ENCODE data around the gene TCF15. TPM values are rescaled to one million over a fixed set of nuclear protein-coding genes. Genes with fewer than 3 reads are reported as not detected.
A peak's percentile ranks its signal among the peaks of the same experiment; 100 is the strongest.

Gene TCF15
- total and polyA plus RNA-seq, 2 of the 8 experiments (the other 6 are each of a cell fraction or from before 2014, with no cell fraction given) = 3.7 to 6.9 TPM

DNA sequence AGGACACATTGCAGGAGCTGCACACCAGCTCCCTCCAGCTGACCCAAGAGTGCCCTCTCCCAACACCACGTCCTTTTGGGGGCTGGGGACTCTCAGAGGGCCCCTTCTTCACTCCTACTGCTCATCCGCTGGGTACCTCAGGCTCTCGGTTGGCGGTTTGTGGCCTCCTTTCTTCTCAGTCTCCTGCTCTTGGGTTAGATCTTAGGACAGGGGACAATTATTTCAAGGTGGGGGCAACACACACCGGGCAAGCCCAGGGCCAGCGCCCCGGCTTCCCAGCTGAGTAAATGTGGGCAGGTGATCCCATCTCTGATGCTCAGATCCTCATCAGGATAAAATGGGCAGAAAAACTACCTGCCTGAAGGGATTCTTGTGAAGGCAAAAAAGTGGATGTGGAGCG is 1.1 kb downstream of the TCF15 start:
- H3K23ac ChIP-seq (ENCODE audit: insufficient read length) = no peak overlapping the region
- H3K23me2 ChIP-seq (ENCODE audit: low read depth, low read length) = peaks cover 5% of the 10 kb centered on the region; the same call in 1 of the 2 replicates
- CTCF ChIA-PET (ENCODE audit: partially characterized antibody) = interaction anchor here (1.3 to 3.2 kb wide), 3 partner anchors 14 to 38 kb away, joined by 3 to 14 read pairs (median 4); no protein-coding TSS in a partner anchor
- WGBS, 2 experiments (ENCODE audit: extremely low coverage in 1 of 2, insufficient coverage in 1 of 2, insufficient read length in 1 of 2, insufficient replicate concordance in 2 of 2, low coverage in 1 of 2, low lambda C conversion rate in 2 of 2, missing lambda C conversion rate in 1 of 2) = 67% methylated on average over 8 of the region's 8 CpGs; no CpG with 5 or more reads in 1 of the 2 experiments
- H2BK120ac ChIP-seq (replicated peaks; ENCODE audit: low read depth, low read length) = no peak overlapping the region
- no peak overlapping the region for H4K8ac ChIP-seq (ENCODE audit: extremely low read depth, insufficient read depth, low read length)
- no peaks in the 10 kb centered on the region for H3K9me3 ChIP-seq (ENCODE audit: insufficient read depth in 2 of 2, low read depth in 1 of 2, low read length in 1 of 2)
- H3K4me2 ChIP-seq (ENCODE audit: insufficient read depth in 1 of 2, low read depth in 2 of 2, low read length in 2 of 2) = peak overlapping the region; percentile 73 to 96
- H2BK20ac ChIP-seq (ENCODE audit: low read length) = no peak overlapping the region
- H3K9ac ChIP-seq (replicated peaks in 1 of 4; ENCODE audit: extremely low read depth in 1 of 4, low read depth in 3 of 4, low read length in 3 of 4) = no peak overlapping the region; a peak in 1 of 7 replicates
- no peak overlapping the region for H3K56ac ChIP-seq (replicated peaks; ENCODE audit: insufficient read length, low read depth, low read length)
- H2BK5ac ChIP-seq (ENCODE audit: low read depth, low read length) = no peak overlapping the region
- DNase-seq (ENCODE audit: low read depth in 1 of 2, low spot score in 2 of 2) (no peak), FAIRE-seq (no peak)
- no peak overlapping the region; the same call in 1 of the 2 replicates for H3K18ac ChIP-seq (ENCODE audit: extremely low read depth, low read length)
- H2BK12ac ChIP-seq (ENCODE audit: low read depth, low read length) = no peak overlapping the region
- POLR2A ChIA-PET (ENCODE audit: partially characterized antibody) = no interaction called here
- H3K79me1 ChIP-seq (ENCODE audit: low read depth, low read length) = no peaks in the 10 kb centered on the region
- no peaks in the 10 kb centered on the region; a peak in 1 of 8 replicates for H3K36me3 ChIP-seq (ENCODE audit: control insufficient read depth in 2 of 4, insufficient read depth in 4 of 4, low read length in 3 of 4)
- H4K5ac ChIP-seq (ENCODE audit: insufficient read length, low read depth, low read length) = no peak overlapping the region
- H3K27ac ChIP-seq (ENCODE audit: low read depth, low read length) = no peak overlapping the region
- no peak overlapping the region for H3K4ac ChIP-seq (replicated peaks; ENCODE audit: insufficient read length, low read depth, low read length)
- H3K14ac ChIP-seq (ENCODE audit: insufficient read length) = no peak overlapping the region
- no peak overlapping the region for H4K91ac ChIP-seq (replicated peaks; ENCODE audit: insufficient read length, low read length)
- peaks cover 0 to 19% (median 13%) of the 10 kb centered on the region in 4 experiments; a peak in 6 of 7 replicates for H3K4me1 ChIP-seq (replicated peaks in 1 of 4; ENCODE audit: control insufficient read depth in 3 of 4, insufficient read depth in 4 of 4, low read length in 3 of 4)
- peak overlapping the region; percentile 31 to 68 (median 41) for H3K4me3 ChIP-seq (ENCODE audit: extremely low read depth in 1 of 4, insufficient read depth in 2 of 4, low read depth in 3 of 4, low read length in 4 of 4)
- no peak overlapping the region for H2AK5ac ChIP-seq (ENCODE audit: low read depth, low read length)
- TF ChIP-seq ATF3 (IDR thresholded peaks at IDR 0.05; ENCODE audit: insufficient read depth, low read depth, low read length) (no peak), SIX5 (IDR thresholded peaks at IDR 0.05; ENCODE audit: low read depth, low read length) (no peak), SIN3A (conservative IDR thresholded peaks at IDR 0.05 in 1 of 2, IDR thresholded peaks at IDR 0.05 in 1 of 2; ENCODE audit: low read depth in 1 of 2, low read length in 2 of 2) (no peak), SP1 (IDR thresholded peaks at IDR 0.05; ENCODE audit: low read depth, low read length) (no peak)
- no peaks in the 10 kb centered on the region; a peak in 1 of 4 replicates for H3K79me2 ChIP-seq (ENCODE audit: control insufficient read depth in 1 of 2, insufficient read depth in 2 of 2, low read length in 2 of 2)
- H2AFZ ChIP-seq (ENCODE audit: low read length) = no peak overlapping the region
- H3K27me3 ChIP-seq (replicated peaks in 1 of 4; ENCODE audit: control insufficient read depth in 3 of 4, extremely low read depth in 1 of 4, insufficient read depth in 3 of 4, low read length in 3 of 4) = peaks cover 7 to 28% (median 26%) of the 10 kb centered on the region in 4 experiments
- no peak overlapping the region for H2BK15ac ChIP-seq (ENCODE audit: low read length)
- H4K20me1 ChIP-seq (replicated peaks in 1 of 2; ENCODE audit: control insufficient read depth in 1 of 2, insufficient read depth in 2 of 2, low read length in 2 of 2) = peaks cover 8 to 14% of the 10 kb centered on the region in 2 experiments

All from H1 (cell line).